CD4-positive, alpha-beta T cell treated with Interleukin-4 for 1 hour (primary cell): ENCODE measurements around the gene UBE2R2.
"Not testable (repeated sequence)": the region's sequence is repeated elsewhere in the genome, so short reads cannot be mapped to it uniquely, and the experiment has no call there.

Experiments used
- DNase-seq, 2 donors: peaks; one replicate each; pipeline ENCODE4 v3.0.0-alpha.2; 2020 to 2022

UBE2R2 gene

GRCh38 chr9:33843312-33843961 is 26.5 kb downstream of the UBE2R2 start:
- DNase-seq = peak in 1 of 2 donors; percentile 17

GRCh38 chr9:33846231-33846630 is 29.3 kb downstream of the UBE2R2 start:
- DNase-seq = no peak

- DNase-seq = not testable (repeated sequence)
These were observed 30.9 kb downstream of the UBE2R2 start for GRCh38 chr9:33847894-33848205.

- DNase-seq = no peak
These were observed 33.3 kb downstream of the UBE2R2 start for GRCh38 chr9:33850267-33850629.

GRCh38 chr9:33850677-33851076 is 33.7 kb downstream of the UBE2R2 start:
- no peak for DNase-seq

GRCh38 chr9:33851301-33851700 is 34.3 kb downstream of the UBE2R2 start:
- no peak for DNase-seq

- peak; percentile 67 to 73 for DNase-seq
These were observed 35.4 kb downstream of the UBE2R2 start for GRCh38 chr9:33852216-33852826.

- no peak for DNase-seq
These were observed 39.3 kb downstream of the UBE2R2 start for GRCh38 chr9:33856247-33856646.

- DNase-seq = no peak
These were observed 41.5 kb downstream of the UBE2R2 start for GRCh38 chr9:33858423-33858822.

GRCh38 chr9:33860200-33860871 is 43.4 kb downstream of the UBE2R2 start:
- DNase-seq = no peak

GRCh38 chr9:33861917-33862453 is 45.0 kb downstream of the UBE2R2 start:
- DNase-seq = no peak

- DNase-seq = not testable (repeated sequence)
These were observed 46.1 kb downstream of the UBE2R2 start for GRCh38 chr9:33863027-33863426.

GRCh38 chr9:33867747-33868439 is 50.9 kb downstream of the UBE2R2 start:
- no peak for DNase-seq

- DNase-seq = no peak
These were observed 51.5 kb downstream of the UBE2R2 start for GRCh38 chr9:33868440-33868973.

GRCh38 chr9:33869243-33869642 is 52.3 kb downstream of the UBE2R2 start:
- not testable (repeated sequence) for DNase-seq

GRCh38 chr9:33877727-33878489 is 60.9 kb downstream of the UBE2R2 start:
- no peak for DNase-seq

GRCh38 chr9:33878691-33879366 is 61.9 kb downstream of the UBE2R2 start:
- DNase-seq = no peak

- DNase-seq = no peak
These were observed 63.5 kb downstream of the UBE2R2 start for GRCh38 chr9:33880211-33881089.

- no peak for DNase-seq
These were observed 64.7 kb downstream of the UBE2R2 start for GRCh38 chr9:33881635-33882034.

GRCh38 chr9:33884856-33885701 is 68.1 kb downstream of the UBE2R2 start:
- no peak for DNase-seq
